GM12878 (cell line): ENCODE results near the gene WBP11.

Experiments
- CTCF ChIP-seq, 3 experiments: IDR thresholded peaks in 2 of 3; conservative IDR thresholded peaks in 1 of 3; 2 replicates each; pipeline ENCODE4 v1.5.1; 2011; ENCODE audit warnings: low read depth in 3 of 3, low read length in 3 of 3, mild to moderate bottlenecking in 3 of 3, control low read depth in 2 of 3, moderate library complexity in 2 of 3, inconsistent platforms in 1 of 3, mixed read lengths in 1 of 3; ENCODE audit not compliant: control insufficient read depth in 2 of 3, insufficient read depth in 1 of 3; ENCODE audit errors: extremely low read depth in 1 of 3
- EZH2 ChIP-seq: IDR thresholded peaks from 2 replicates; pipeline ENCODE4 v1.6.1; 2012; ENCODE audit warnings: low read depth, mild to moderate bottlenecking, control low read depth, inconsistent platforms, low read length, borderline replicate concordance; ENCODE audit not compliant: control insufficient read depth
- JUND ChIP-seq: IDR thresholded peaks from 2 replicates; pipeline ENCODE4 v1.6.1; 2012; ENCODE audit warnings: low read depth, mild to moderate bottlenecking, low read length, improper control_type of control experiment, moderate library complexity
- MAX ChIP-seq: IDR thresholded peaks from 2 replicates; pipeline ENCODE4 v1.6.1; 2012; ENCODE audit warnings: low read depth, low read length, improper control_type of control experiment
- MYC ChIP-seq: IDR thresholded peaks from 2 replicates; pipeline ENCODE4 v1.6.1; 2011; ENCODE audit warnings: mild to moderate bottlenecking, low read length, moderate library complexity, inconsistent platforms; ENCODE audit not compliant: insufficient read depth, insufficient replicate concordance, insufficient read length, severe bottlenecking
- NFIC ChIP-seq: IDR thresholded peaks from 2 replicates; pipeline ENCODE4 v1.6.1; 2012; ENCODE audit warnings: low read depth, mild to moderate bottlenecking, inconsistent platforms, low read length, moderate library complexity
- POLR2A ChIP-seq: IDR thresholded peaks from 2 replicates; pipeline ENCODE4 v1.6.1; 2011; ENCODE audit warnings: low read depth, mild to moderate bottlenecking, low read length
- RCOR1 ChIP-seq: conservative IDR thresholded peaks from 2 replicates; pipeline ENCODE4 v1.6.1; 2012; ENCODE audit warnings: low read depth, low read length, improper control_type of control experiment
- STAT3 ChIP-seq: IDR thresholded peaks from 2 replicates; pipeline ENCODE4 v1.6.1; 2011; ENCODE audit warnings: low read depth, low read length, improper control_type of control experiment
- YY1 ChIP-seq: IDR thresholded peaks from 2 replicates; pipeline ENCODE4 v1.6.1; 2011; ENCODE audit warnings: low read depth, mild to moderate bottlenecking, low read length
- ZSCAN29 ChIP-seq: fragments of 450-650 bp; IDR thresholded peaks from 2 replicates; pipeline ENCODE4 v1.6.1; 2017; ENCODE audit warnings: mild to moderate bottlenecking, moderate library complexity

GRCh38 chr12:14756334-14757143 lies 46.7 kb downstream of the WBP11 start:
- TF ChIP-seq STAT3 (no peak), MAX (no peak), ZSCAN29 (no peak), RCOR1 (no peak), CTCF (IDR thresholded peaks at IDR 0.05 in 2 of 3, conservative IDR thresholded peaks at IDR 0.05 in 1 of 3; ENCODE audit: control insufficient read depth in 2 of 3, extremely low read depth in 1 of 3, insufficient read depth in 1 of 3, low read depth in 3 of 3, low read length in 3 of 3) (peak in 2 of 3 experiments; percentile 6 to 16; a peak in 1 of 6 replicates), NFIC (no peak), POLR2A (no peak), EZH2 (no peak), MYC (no peak), JUND (no peak), YY1 (no peak)
